ENCODE results near the gene GNB1L.

GRCh38 chr22:19735665-19736510, 118.8 kb downstream of the GNB1L start:
- TF ChIP-seq CTCF (conservative IDR thresholded peaks at IDR 0.05 in 1 of 2, IDR thresholded peaks at IDR 0.05 in 1 of 2; ENCODE audit: extremely low read depth in 1 of 2, insufficient read depth in 1 of 2, low read depth in 1 of 2, low read length in 2 of 2) (no peak), EZH2 (IDR thresholded peaks at IDR 0.05; ENCODE audit: borderline replicate concordance, low read length) (no peak)
